ENCODE data around the gene PCDHGA1.

PCDHGA1 gene

GRCh38 chr5:141532726-141533125 lies 202.4 kb downstream of the PCDHGA1 start:
- no peaks in the 10 kb centered on the region for H3K9me3 ChIP-seq (ENCODE audit: control insufficient read depth, insufficient read depth, low read depth, low read length)
- H3K4me3 ChIP-seq (ENCODE audit: low read depth, low read length), result no peak overlapping the region
- no peak overlapping the region for H3K27ac ChIP-seq (ENCODE audit: low read depth, low read length)
- H3K4me1 ChIP-seq (ENCODE audit: control insufficient read depth, insufficient read depth, low read length), result no peaks in the 10 kb centered on the region
- H3K9ac ChIP-seq (ENCODE audit: low read length), result no peak overlapping the region
- H3K36me3 ChIP-seq (ENCODE audit: control insufficient read depth, insufficient read depth, low read length), result peaks cover 58% of the 10 kb centered on the region
- H3K27me3 ChIP-seq (ENCODE audit: control insufficient read depth, insufficient read depth, low read length), result no peaks in the 10 kb centered on the region

- peaks cover 47% of the 10 kb centered on the region for H3K36me3 ChIP-seq (ENCODE audit: control insufficient read depth, insufficient read depth, low read length)
These were observed 203.6 kb downstream of the PCDHGA1 start for GRCh38 chr5:141533897-141534296.

GRCh38 chr5:141534492-141535213 lies 204.3 kb downstream of the PCDHGA1 start:
- no peak overlapping the region for H3K27ac ChIP-seq (ENCODE audit: low read depth, low read length)
- H3K9ac ChIP-seq (ENCODE audit: low read length), result no peak overlapping the region
- H3K4me1 ChIP-seq (ENCODE audit: control insufficient read depth, insufficient read depth, low read length), result no peaks in the 10 kb centered on the region
- H3K4me3 ChIP-seq (ENCODE audit: low read depth, low read length), result no peak overlapping the region
- H3K36me3 ChIP-seq (ENCODE audit: control insufficient read depth, insufficient read depth, low read length), result peaks cover 40% of the 10 kb centered on the region
- no peaks in the 10 kb centered on the region for H3K9me3 ChIP-seq (ENCODE audit: control insufficient read depth, insufficient read depth, low read depth, low read length)
- H3K27me3 ChIP-seq (ENCODE audit: control insufficient read depth, insufficient read depth, low read length), result no peaks in the 10 kb centered on the region

More at GRCh38 chr5:141533897-141534296, 203.6 kb downstream of the PCDHGA1 start:
- H3K27ac ChIP-seq (ENCODE audit: low read depth, low read length), result no peak overlapping the region
- H3K9me3 ChIP-seq (ENCODE audit: control insufficient read depth, insufficient read depth, low read depth, low read length), result no peaks in the 10 kb centered on the region
- no peak overlapping the region for H3K9ac ChIP-seq (ENCODE audit: low read length)
- no peaks in the 10 kb centered on the region for H3K4me1 ChIP-seq (ENCODE audit: control insufficient read depth, insufficient read depth, low read length)
- H3K4me3 ChIP-seq (ENCODE audit: low read depth, low read length), result no peak overlapping the region
- no peaks in the 10 kb centered on the region for H3K27me3 ChIP-seq (ENCODE audit: control insufficient read depth, insufficient read depth, low read length)

- Histone ChIP-seq H3K9me3 (ENCODE audit: control insufficient read depth, insufficient read depth, low read depth, low read length) (peaks cover 7% of the 10 kb centered on the region), H3K4me3 (ENCODE audit: low read depth, low read length) (no peak overlapping the region), H3K36me3 (ENCODE audit: control insufficient read depth, insufficient read depth, low read length) (peaks cover 30% of the 10 kb centered on the region), H3K27me3 (ENCODE audit: control insufficient read depth, insufficient read depth, low read length) (no peaks in the 10 kb centered on the region), H3K9ac (ENCODE audit: low read length) (no peak overlapping the region), H3K27ac (ENCODE audit: low read depth, low read length) (no peak overlapping the region), H3K4me1 (ENCODE audit: control insufficient read depth, insufficient read depth, low read length) (no peaks in the 10 kb centered on the region)
These were observed 212.7 kb downstream of the PCDHGA1 start for GRCh38 chr5:141543053-141543452.

- no peaks in the 10 kb centered on the region; the same call in 1 of the 2 replicates for H3K4me1 ChIP-seq (ENCODE audit: control insufficient read depth, insufficient read depth, low read length)
- H3K27me3 ChIP-seq (ENCODE audit: control insufficient read depth, insufficient read depth, low read length), result no peaks in the 10 kb centered on the region
- peaks cover 16% of the 10 kb centered on the region for H3K9me3 ChIP-seq (ENCODE audit: control insufficient read depth, insufficient read depth, low read depth, low read length)
- H3K27ac ChIP-seq (ENCODE audit: low read depth, low read length), result no peak overlapping the region
- no peak overlapping the region for H3K9ac ChIP-seq (ENCODE audit: low read length)
- no peak overlapping the region for H3K4me3 ChIP-seq (ENCODE audit: low read depth, low read length)
- peaks cover 55% of the 10 kb centered on the region for H3K36me3 ChIP-seq (ENCODE audit: control insufficient read depth, insufficient read depth, low read length)
These were observed 217.2 kb downstream of the PCDHGA1 start for GRCh38 chr5:141547488-141547887.

GRCh38 chr5:141547921-141548320 lies 217.6 kb downstream of the PCDHGA1 start:
- Histone ChIP-seq H3K9ac (ENCODE audit: low read length) (no peak overlapping the region), H3K4me1 (ENCODE audit: control insufficient read depth, insufficient read depth, low read length) (no peaks in the 10 kb centered on the region; the same call in 1 of the 2 replicates), H3K9me3 (ENCODE audit: control insufficient read depth, insufficient read depth, low read depth, low read length) (peaks cover 16% of the 10 kb centered on the region), H3K27me3 (ENCODE audit: control insufficient read depth, insufficient read depth, low read length) (no peaks in the 10 kb centered on the region), H3K27ac (ENCODE audit: low read depth, low read length) (no peak overlapping the region), H3K4me3 (ENCODE audit: low read depth, low read length) (no peak overlapping the region), H3K36me3 (ENCODE audit: control insufficient read depth, insufficient read depth, low read length) (peaks cover 58% of the 10 kb centered on the region)

- peak overlapping the region; percentile 49 for H3K4me3 ChIP-seq (ENCODE audit: low read depth, low read length)
These were observed 227.4 kb downstream of the PCDHGA1 start for GRCh38 chr5:141557681-141558136.

GRCh38 chr5:141558150-141558549 lies 227.8 kb downstream of the PCDHGA1 start:
- Histone ChIP-seq H3K36me3 (ENCODE audit: control insufficient read depth, insufficient read depth, low read length) (peaks cover 22% of the 10 kb centered on the region), H3K4me3 (ENCODE audit: low read depth, low read length) (no peak overlapping the region), H3K27ac (ENCODE audit: low read depth, low read length) (peak overlapping the region; percentile 46), H3K27me3 (ENCODE audit: control insufficient read depth, insufficient read depth, low read length) (no peaks in the 10 kb centered on the region), H3K4me1 (ENCODE audit: control insufficient read depth, insufficient read depth, low read length) (peaks cover 30% of the 10 kb centered on the region), H3K9me3 (ENCODE audit: control insufficient read depth, insufficient read depth, low read depth, low read length) (no peaks in the 10 kb centered on the region), H3K9ac (ENCODE audit: low read length) (peak overlapping the region; percentile 21)

More at GRCh38 chr5:141557681-141558136, 227.4 kb downstream of the PCDHGA1 start:
- Histone ChIP-seq H3K27me3 (ENCODE audit: control insufficient read depth, insufficient read depth, low read length) (no peaks in the 10 kb centered on the region), H3K9me3 (ENCODE audit: control insufficient read depth, insufficient read depth, low read depth, low read length) (no peaks in the 10 kb centered on the region), H3K4me1 (ENCODE audit: control insufficient read depth, insufficient read depth, low read length) (peaks cover 30% of the 10 kb centered on the region), H3K27ac (ENCODE audit: low read depth, low read length) (peak overlapping the region; percentile 80), H3K9ac (ENCODE audit: low read length) (peak overlapping the region; percentile 82), H3K36me3 (ENCODE audit: control insufficient read depth, insufficient read depth, low read length) (peaks cover 18% of the 10 kb centered on the region)

GRCh38 chr5:141559461-141559860 lies 229.1 kb downstream of the PCDHGA1 start:
- Histone ChIP-seq H3K9me3 (ENCODE audit: control insufficient read depth, insufficient read depth, low read depth, low read length) (no peaks in the 10 kb centered on the region), H3K36me3 (ENCODE audit: control insufficient read depth, insufficient read depth, low read length) (peaks cover 30% of the 10 kb centered on the region), H3K27me3 (ENCODE audit: control insufficient read depth, insufficient read depth, low read length) (no peaks in the 10 kb centered on the region), H3K27ac (ENCODE audit: low read depth, low read length) (peak overlapping the region; percentile 93; the same call in 1 of the 2 replicates), H3K9ac (ENCODE audit: low read length) (no peak overlapping the region), H3K4me1 (ENCODE audit: control insufficient read depth, insufficient read depth, low read length) (peaks cover 32% of the 10 kb centered on the region), H3K4me3 (ENCODE audit: low read depth, low read length) (no peak overlapping the region)

GRCh38 chr5:141560151-141560550 lies 229.8 kb downstream of the PCDHGA1 start:
- Histone ChIP-seq H3K27me3 (ENCODE audit: control insufficient read depth, insufficient read depth, low read length) (no peaks in the 10 kb centered on the region), H3K9me3 (ENCODE audit: control insufficient read depth, insufficient read depth, low read depth, low read length) (no peaks in the 10 kb centered on the region), H3K36me3 (ENCODE audit: control insufficient read depth, insufficient read depth, low read length) (peaks cover 25% of the 10 kb centered on the region), H3K27ac (ENCODE audit: low read depth, low read length) (peak overlapping the region; percentile 93), H3K4me1 (ENCODE audit: control insufficient read depth, insufficient read depth, low read length) (peaks cover 33% of the 10 kb centered on the region), H3K9ac (ENCODE audit: low read length) (peak overlapping the region; percentile 77), H3K4me3 (ENCODE audit: low read depth, low read length) (peak overlapping the region; percentile 37)

GRCh38 chr5:141560725-141561483 lies 230.6 kb downstream of the PCDHGA1 start:
- H3K36me3 ChIP-seq (ENCODE audit: control insufficient read depth, insufficient read depth, low read length), result peaks cover 24% of the 10 kb centered on the region
- H3K27ac ChIP-seq (ENCODE audit: low read depth, low read length), result peak overlapping the region; percentile 93
- peaks cover 33% of the 10 kb centered on the region for H3K4me1 ChIP-seq (ENCODE audit: control insufficient read depth, insufficient read depth, low read length)
- H3K9me3 ChIP-seq (ENCODE audit: control insufficient read depth, insufficient read depth, low read depth, low read length), result no peaks in the 10 kb centered on the region
- H3K4me3 ChIP-seq (ENCODE audit: low read depth, low read length), result peak overlapping the region; percentile 37
- H3K27me3 ChIP-seq (ENCODE audit: control insufficient read depth, insufficient read depth, low read length), result no peaks in the 10 kb centered on the region
- H3K9ac ChIP-seq (ENCODE audit: low read length), result peak overlapping the region; percentile 77
